ENCODE results near the gene TFB1M. TPM values are rescaled to one million over a fixed set of nuclear protein-coding genes. Genes with fewer than 3 reads are reported as not detected.

The TFB1M gene
- 10.5 and 15.9 TPM in 2 replicates for total RNA-seq

DNA sequence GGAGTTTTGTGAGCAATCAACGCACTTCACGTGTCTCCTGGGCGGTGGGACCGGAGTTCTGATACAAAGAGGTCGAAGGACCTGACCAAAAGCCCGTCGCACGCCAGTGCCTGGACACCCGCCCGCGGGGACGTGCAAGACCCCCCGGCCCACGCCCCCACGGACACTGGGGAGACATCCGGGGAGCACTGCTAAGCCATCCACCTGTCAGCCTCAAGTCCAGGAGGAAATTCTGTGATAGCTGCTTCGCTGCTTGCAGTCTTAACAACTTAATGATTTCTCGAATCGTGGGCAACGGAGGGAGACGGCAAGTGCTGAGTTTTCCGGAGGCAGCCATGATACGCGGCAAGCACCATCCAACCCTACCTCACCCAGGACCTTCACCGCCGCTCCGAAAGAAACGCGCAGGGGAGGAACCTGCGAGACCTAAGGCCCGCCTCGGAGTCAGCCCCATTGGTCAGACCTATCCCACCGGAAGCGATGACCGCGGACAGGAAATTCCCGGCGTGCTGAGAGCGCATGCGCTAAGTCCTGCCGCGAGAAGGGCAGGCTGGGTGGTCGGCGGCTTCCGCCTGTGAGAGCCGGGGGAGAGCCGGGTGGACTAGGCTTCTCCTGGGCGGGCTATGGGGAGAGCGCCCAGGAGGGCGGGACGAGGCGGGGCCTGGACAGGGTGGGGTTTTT, at the start of gene TFB1M:
Gene TFB1M (minus strand): TSS at position 393 of the 681 bp plus-strand sequence. CDS start 56 bp downstream, at position 337.

DNA sequence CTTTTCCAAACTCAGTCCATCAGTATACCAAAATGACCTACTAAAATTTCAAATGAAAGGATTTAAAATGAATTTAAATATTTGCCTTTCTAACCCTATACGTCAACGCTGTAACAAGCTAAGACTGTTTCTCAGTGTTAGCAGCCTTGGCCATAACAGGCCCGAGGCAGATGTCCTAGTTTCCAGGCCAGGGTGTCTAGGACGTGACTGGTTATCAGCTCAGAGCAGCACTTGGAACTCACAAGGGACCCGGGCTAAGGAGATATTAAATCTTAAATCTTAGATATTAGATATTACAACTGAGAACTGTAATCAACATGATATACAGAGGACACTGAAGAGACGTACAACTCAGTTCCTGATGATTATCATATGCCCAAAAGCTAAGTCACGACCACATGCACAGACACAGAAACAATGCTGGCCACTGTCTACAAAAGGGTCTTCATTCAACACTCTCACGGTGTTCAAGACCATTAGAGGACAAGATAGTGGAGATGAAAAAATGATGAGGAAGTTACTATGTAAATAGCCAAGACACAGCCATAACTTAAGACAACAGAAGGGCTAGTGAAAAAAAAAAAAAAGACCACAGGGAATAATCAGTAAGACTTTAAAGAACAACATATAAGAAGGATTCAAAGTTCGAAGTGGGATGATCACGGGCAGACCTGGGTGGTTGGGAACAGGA, 50.8 kb downstream of the TFB1M start, which contains the start of gene CLDN20:
Gene CLDN20 (plus strand): TSS at position 641 of the 691 bp plus-strand sequence. CDS start 11,707 bp downstream, outside the sequence.

Other genes starting within 250 kb of the TFB1M start
- not detected in 2 replicates for gene CLDN20, start 50.5 kb downstream of the TFB1M start, total RNA-seq
- gene NOX3, start 141.4 kb upstream of the TFB1M start, total RNA-seq, result not detected in 2 replicates

All from bronchial smooth muscle cell (primary cell).